K562 (cell line): ENCODE data around the gene PPP1R12B. TPM values are rescaled to one million over a fixed set of nuclear protein-coding genes. Genes with fewer than 3 reads are reported as not detected.
A peak's percentile ranks its signal among the peaks of the same experiment; 100 is the strongest.

Source experiments
- ATAC-seq: fragments of 200-7000 bp; cut with Tn5 transposase; 3 replicates; pipeline ENCODE4 v1.9.1; 2020; ENCODE audit warnings: moderate library complexity
- BruUV-seq: library from RNA; stranded (reverse); fragments of 400-500 nt; replicated peaks from 2 replicates; lab custom pipeline; 2021; lab: Mats Ljungman, UMichigan
- CTCF ChIA-PET: fragments of 300-600 bp; formaldehyde crosslinking; extraction: SDS; loops from one replicate; lab custom pipeline; 2021; ENCODE audit warnings: low intra/inter-chr PET ratio; lab: Yijun Ruan, JAX
- POLR2A ChIA-PET: fragments of 300-600, 350-650 bp; sonication (Branson Sonifier 250); formaldehyde crosslinking; extraction: SDS; loops from one replicate; lab custom pipeline; 2021; ENCODE audit warnings: antibody characterized with exemption, inconsistent platforms; lab: Yijun Ruan, JAX
- DNase-seq, 4 experiments: peaks; one replicate each; pipeline versions ENCODE4 v3.0.0 to v3.0.0-alpha.2; 2011 to 2018; ENCODE audit warnings: low spot score in 3 of 4, mixed read lengths in 3 of 4; ENCODE audit errors: extremely low read depth in 1 of 4
- FAIRE-seq: peaks from 2 replicates; lab custom pipeline; 2011; peaks lifted over from hg19 to GRCh38; lab: Jason Lieb, UNC
- H2AFZ ChIP-seq: 2 replicates; pipeline ENCODE4 v1.6.0; 2011; ENCODE audit warnings: low read depth, low read length, control low read depth, inconsistent platforms
- H3K27ac ChIP-seq: fragments of 200-600 bp; 3 replicates; pipeline ENCODE4 v1.8.0; 2011; ENCODE audit warnings: low read depth, mild to moderate bottlenecking, control low read depth, inconsistent platforms, low read length, moderate library complexity, mixed read lengths; ENCODE audit errors: extremely low read depth
- H3K27me3 ChIP-seq, 2 experiments: fragments of 300-600 bp in 1 of 2; 2 replicates in 1 of 2; 3 replicates in 1 of 2; pipeline versions ENCODE4 v1.6.0 to v1.8.0; 2011; ENCODE audit warnings: inconsistent platforms in 2 of 2, low read length in 2 of 2, mild to moderate bottlenecking in 1 of 2, mixed read lengths in 1 of 2, moderate library complexity in 1 of 2; ENCODE audit not compliant: control insufficient read depth in 2 of 2, insufficient read depth in 2 of 2
- H3K36me3 ChIP-seq: fragments of 300-600 bp; 3 replicates; pipeline ENCODE4 v1.8.0; 2011; ENCODE audit warnings: mild to moderate bottlenecking, low read length, inconsistent platforms; ENCODE audit not compliant: control insufficient read depth, insufficient read depth
- H3K4me1 ChIP-seq, 2 experiments: fragments of 200-600 bp in 1 of 2; replicated peaks in 1 of 2; 2 replicates in 1 of 2; 3 replicates in 1 of 2; pipeline versions ENCODE4 v1.5.1 to v1.8.0; 2011; ENCODE audit warnings: inconsistent platforms in 2 of 2, low read length in 2 of 2, mild to moderate bottlenecking in 1 of 2, mixed read lengths in 1 of 2, moderate library complexity in 1 of 2; ENCODE audit not compliant: control insufficient read depth in 2 of 2, insufficient read depth in 2 of 2
- H3K4me2 ChIP-seq: 2 replicates; pipeline ENCODE4 v1.6.1; 2011; ENCODE audit warnings: low read length, control low read depth, inconsistent platforms, mixed read lengths; ENCODE audit not compliant: insufficient read depth
- H3K4me3 ChIP-seq: fragments of 200-600 bp; sonication (generic), shearing (Covaris generic); 2 replicates; pipeline ENCODE4 v1.5.1; 2016; ENCODE audit warnings: control low read depth, inconsistent platforms
- H3K79me2 ChIP-seq: fragments of 200-600 bp; 3 replicates; pipeline ENCODE4 v1.8.0; 2011; ENCODE audit warnings: low read length, inconsistent platforms; ENCODE audit not compliant: control insufficient read depth, insufficient read depth
- H3K9ac ChIP-seq, 2 experiments: 2 replicates each; pipeline versions ENCODE4 v1.6.0 to v1.6.1; 2011; ENCODE audit warnings: low read depth in 2 of 2, low read length in 2 of 2, control low read depth in 1 of 2, inconsistent platforms in 1 of 2, mild to moderate bottlenecking in 1 of 2, mixed read lengths in 1 of 2; ENCODE audit not compliant: insufficient read depth in 1 of 2
- H3K9me1 ChIP-seq: one replicate; pipeline ENCODE4 v1.6.0; 2011; ENCODE audit warnings: inconsistent platforms, mild to moderate bottlenecking, low read length, moderate library complexity; ENCODE audit not compliant: control insufficient read depth, insufficient read depth
- H3K9me3 ChIP-seq: replicated peaks from 2 replicates; pipeline ENCODE4 v1.5.1; 2011; ENCODE audit warnings: low read depth, low read length, inconsistent platforms; ENCODE audit not compliant: control insufficient read depth, insufficient read depth
- H4K20me1 ChIP-seq: replicated peaks from 2 replicates; pipeline ENCODE4 v1.6.1; 2011; ENCODE audit warnings: low read length, inconsistent platforms, mixed read lengths; ENCODE audit not compliant: control insufficient read depth, insufficient read depth
- CC2D1A ChIP-seq: fragments of 450-650 bp; IDR thresholded peaks from 2 replicates; pipeline ENCODE4 v1.6.1; 2017; ENCODE audit warnings: mild to moderate bottlenecking
- FOXA1 ChIP-seq: fragments of 450-650 bp; IDR thresholded peaks from 2 replicates; pipeline ENCODE4 v1.6.1; 2016; ENCODE audit warnings: mild to moderate bottlenecking, borderline replicate concordance
- KDM1A ChIP-seq, 2 experiments: fragments of 450-650 bp; IDR thresholded peaks; 2 replicates each; pipeline ENCODE4 v1.6.1; 2016; ENCODE audit warnings: mild to moderate bottlenecking in 2 of 2
- TEAD4 ChIP-seq, 2 experiments: sonication (generic) in 1 of 2; formaldehyde crosslinking in 1 of 2; IDR thresholded peaks; 2 replicates each; pipeline versions ENCODE4 v1.6.1 to v1.8.0; 2012 to 2022; ENCODE audit warnings: borderline replicate concordance in 1 of 2, inconsistent platforms in 1 of 2, low read length in 1 of 2, mild to moderate bottlenecking in 1 of 2, missing genetic modification reagents in 1 of 2
- WGBS: fragments of 100-300 bp; shearing (Covaris generic); methylation state at CpG from one replicate; pipeline ENCODE4 v1.1.6; 2016; ENCODE audit warnings: low coverage, mixed read lengths; ENCODE audit not compliant: insufficient coverage; ENCODE audit errors: missing lambda C conversion rate; 5-methylcytosine and 5-hydroxymethylcytosine counted together
- in situ Hi-C: fragments of 300-500 bp; cut with MboI; formaldehyde crosslinking; loops from 4 replicates; pipeline ENCODE4 v1.15.0; 2018; ENCODE audit warnings: inconsistent platforms, mixed read lengths
- intact Hi-C: fragments of 100-400 bp; cut with micrococcal nuclease; formaldehyde crosslinking; loops from 2 replicates; pipeline ENCODE4 v1.14.2; 2022
- polyA plus RNA-seq, 8 experiments: library from polyadenylated mRNA; depleted of rRNA in 4 of 8; stranded (reverse) in 5 of 8; unstranded in 3 of 8; fragments of >200 nt; fragmentation: Nextera tagmentation in 2 of 8; fragmentation: Illumina TruSeq in 1 of 8; extraction: Ambion mirVana in 2 of 8; extraction: Trizol in 1 of 8; gene quantifications; 2 replicates each; pipeline versions ENCODE4 v1.2.1 to v1.2.3, GENCODE V29; 2011 to 2014; ENCODE audit warnings: inconsistent platforms in 1 of 8, missing spikeins in 1 of 8
- total RNA-seq, 7 experiments: library from RNA; depleted of rRNA in 6 of 7; stranded (reverse); fragments of >200 nt in 6 of 7; fragmentation: Illumina TruSeq in 2 of 7; extraction: Trizol in 2 of 7; gene quantifications; 2 replicates each; pipeline versions ENCODE4 v1.2.1 to v1.2.3, GENCODE V29; 2011 to 2021; ENCODE audit warnings: low replicate concordance in 1 of 7
- TF ChIP-seq, protein P1 (sequence below), 2 experiments: fragments of 450-650 bp; formaldehyde crosslinking in 1 of 2; IDR thresholded peaks; 2 replicates each; pipeline versions ENCODE4 v1.4.0 to v1.6.1; 2014 to 2020; ENCODE audit warnings: mild to moderate bottlenecking in 2 of 2, borderline replicate concordance in 1 of 2, low read depth in 1 of 2

PPP1R12B gene
- total and polyA plus RNA-seq, 9 of the 15 experiments (the other 6 are each of a cell fraction or from before 2014, with no cell fraction given): 0.73 to 16.9 (median 13.6) TPM

DNA sequence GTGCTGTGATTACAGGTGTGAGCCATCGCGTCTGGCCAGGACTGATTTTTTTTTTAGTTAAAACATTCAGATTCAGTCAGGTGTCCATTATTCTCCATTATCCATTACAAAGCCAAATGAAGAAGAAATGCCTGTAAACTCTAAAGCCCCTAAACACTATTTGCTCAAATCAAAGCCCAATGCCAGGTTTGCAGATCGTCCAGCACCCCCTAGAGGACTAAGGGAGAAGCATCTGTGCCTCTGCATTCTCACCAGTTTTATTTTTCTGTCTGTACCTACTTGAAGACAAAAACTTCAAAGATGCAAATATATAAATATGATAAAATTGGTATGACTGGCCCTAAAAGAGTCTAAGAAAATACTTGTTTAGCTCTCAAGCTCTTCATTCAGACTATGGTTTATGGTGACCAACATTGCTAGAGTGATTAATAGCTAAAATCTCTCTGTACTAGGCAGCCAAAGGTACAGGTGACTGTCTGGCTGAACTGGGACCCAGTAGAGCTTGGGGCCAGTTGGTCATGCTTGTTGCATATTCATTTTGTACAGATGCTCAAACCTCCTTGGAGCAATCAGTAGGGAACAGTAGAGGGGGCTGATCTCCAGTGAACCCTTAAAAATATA is 223.3 kb downstream of the PPP1R12B start:
- ChIA-PET POLR2A (no interaction called here), CTCF (interaction anchor here (0.8 to 2.1 kb wide), 8 partner anchors 28 to 229 kb away, joined by 3 to 22 read pairs (median 4); partner anchors contain the start of gene PPP1R12B)
- DNase-seq: peak; percentile 63 to 72 (median 68)
- 67% methylated on average over 3 of the region's 3 CpGs for WGBS
- FAIRE-seq: peak; percentile 95
- no TSS peak for BruUV-seq
- H4K20me1 ChIP-seq: no peaks in the 10 kb centered on the region
- peaks cover 0 to 2% of the 10 kb centered on the region in 2 experiments; a peak in 2 of 5 replicates for H3K4me1 ChIP-seq
- no peaks in the 10 kb centered on the region for H3K9me3 ChIP-seq
- peaks cover 15% of the 10 kb centered on the region; the same call in 1 of the 3 replicates for H3K36me3 ChIP-seq
- no peak overlapping the region for H3K4me3 ChIP-seq
- H3K27me3 ChIP-seq: no peaks in the 10 kb centered on the region
- H2AFZ ChIP-seq: no peak overlapping the region
- H3K9ac ChIP-seq: no peak overlapping the region
- no peaks in the 10 kb centered on the region for H3K79me2 ChIP-seq
- intact Hi-C loops: loop anchor here (1.0 to 2.0 kb wide), 4 partner anchors 63 to 229 kb away; no protein-coding TSS in a partner anchor
- no peaks in the 10 kb centered on the region for H3K9me1 ChIP-seq
- in situ Hi-C loops: no loop called here
- no peak overlapping the region for H3K27ac ChIP-seq
- ATAC-seq: peak; percentile 91
- no peak overlapping the region for H3K4me2 ChIP-seq
- TF ChIP-seq CC2D1A (peak; percentile 50; the same call in 1 of the 2 replicates), FOXA1 (no peak), TEAD4 (IDR thresholded peaks at IDR 0.05; ENCODE audit: low read length) (0 out of 2 replicates have a peak, but pooled peaks have one; percentile 34), TEAD4 (CRISPR knock-in tag; IDR thresholded peaks at IDR 0.05; ENCODE audit: borderline replicate concordance) (no peak), KDM1A (IDR thresholded peaks at IDR 0.05) (0 out of 4 replicates have a peak, but pooled peaks have one; percentile 28 to 46)
- TF ChIP-seq, protein P1, sequence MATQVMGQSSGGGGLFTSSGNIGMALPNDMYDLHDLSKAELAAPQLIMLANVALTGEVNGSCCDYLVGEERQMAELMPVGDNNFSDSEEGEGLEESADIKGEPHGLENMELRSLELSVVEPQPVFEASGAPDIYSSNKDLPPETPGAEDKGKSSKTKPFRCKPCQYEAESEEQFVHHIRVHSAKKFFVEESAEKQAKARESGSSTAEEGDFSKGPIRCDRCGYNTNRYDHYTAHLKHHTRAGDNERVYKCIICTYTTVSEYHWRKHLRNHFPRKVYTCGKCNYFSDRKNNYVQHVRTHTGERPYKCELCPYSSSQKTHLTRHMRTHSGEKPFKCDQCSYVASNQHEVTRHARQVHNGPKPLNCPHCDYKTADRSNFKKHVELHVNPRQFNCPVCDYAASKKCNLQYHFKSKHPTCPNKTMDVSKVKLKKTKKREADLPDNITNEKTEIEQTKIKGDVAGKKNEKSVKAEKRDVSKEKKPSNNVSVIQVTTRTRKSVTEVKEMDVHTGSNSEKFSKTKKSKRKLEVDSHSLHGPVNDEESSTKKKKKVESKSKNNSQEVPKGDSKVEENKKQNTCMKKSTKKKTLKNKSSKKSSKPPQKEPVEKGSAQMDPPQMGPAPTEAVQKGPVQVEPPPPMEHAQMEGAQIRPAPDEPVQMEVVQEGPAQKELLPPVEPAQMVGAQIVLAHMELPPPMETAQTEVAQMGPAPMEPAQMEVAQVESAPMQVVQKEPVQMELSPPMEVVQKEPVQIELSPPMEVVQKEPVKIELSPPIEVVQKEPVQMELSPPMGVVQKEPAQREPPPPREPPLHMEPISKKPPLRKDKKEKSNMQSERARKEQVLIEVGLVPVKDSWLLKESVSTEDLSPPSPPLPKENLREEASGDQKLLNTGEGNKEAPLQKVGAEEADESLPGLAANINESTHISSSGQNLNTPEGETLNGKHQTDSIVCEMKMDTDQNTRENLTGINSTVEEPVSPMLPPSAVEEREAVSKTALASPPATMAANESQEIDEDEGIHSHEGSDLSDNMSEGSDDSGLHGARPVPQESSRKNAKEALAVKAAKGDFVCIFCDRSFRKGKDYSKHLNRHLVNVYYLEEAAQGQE (IDR thresholded peaks at IDR 0.05; ENCODE audit: borderline replicate concordance): peak; percentile 89
- TF ChIP-seq, protein P1 (CRISPR knock-in tag; IDR thresholded peaks at IDR 0.05; ENCODE audit: low read depth): no peak
